NCI-H1436 (cell line): ENCODE data around the gene NYAP1.

Source experiments
- DNase-seq: peaks from one replicate; lab custom pipeline; 2025; lab: John Stamatoyannopoulos, UW

NYAP1 gene

DNA sequence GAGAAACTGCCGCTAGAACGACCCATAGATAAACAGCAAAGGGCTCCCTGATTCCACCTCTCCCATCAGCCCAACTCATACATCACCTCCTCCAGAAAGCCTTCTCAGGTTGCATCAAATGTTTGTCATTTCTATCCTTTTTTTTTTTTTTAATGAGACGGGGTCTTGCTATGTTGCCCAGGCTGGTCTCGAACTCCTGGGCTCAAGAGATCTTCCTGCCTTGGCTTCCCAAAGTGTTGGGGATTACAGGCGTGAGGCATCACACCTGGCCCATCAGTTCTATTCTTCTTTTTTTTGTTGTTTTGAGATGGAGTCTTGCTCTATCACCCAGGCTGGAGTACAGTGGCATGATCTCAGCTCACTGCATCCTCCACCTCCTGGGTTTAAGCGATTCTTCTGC, 26.7 kb upstream of the NYAP1 start:
- DNase-seq, result no peak

DNA sequence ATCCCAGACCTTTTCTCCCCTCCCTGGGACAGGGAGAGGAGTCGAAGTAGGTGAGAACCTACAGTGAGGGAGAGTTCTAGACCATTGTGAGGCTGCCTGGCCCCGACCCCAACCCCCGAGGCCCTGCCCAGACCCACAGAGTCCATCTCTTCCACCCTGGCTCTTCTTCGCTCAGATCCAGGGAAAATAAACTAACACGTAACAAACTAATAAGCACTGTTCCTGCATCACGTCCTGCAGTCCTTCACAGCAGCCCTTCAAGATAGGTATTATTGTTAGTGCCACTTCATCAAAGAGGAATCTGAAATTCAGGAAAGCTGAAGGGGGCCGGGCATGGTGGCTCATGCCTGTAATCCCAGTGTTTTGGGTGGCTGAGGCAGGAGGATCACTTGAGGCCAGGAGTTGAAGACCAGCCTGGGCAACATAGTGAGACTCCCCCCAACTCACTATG, 19.5 kb upstream of the NYAP1 start, which contains the start of gene SPACDR:
Gene SPACDR, minus strand, starts transcription at position 51 of the 451 bp plus-strand sequence. CDS start 235 bp downstream, outside the sequence.
- DNase-seq, result no peak

DNA sequence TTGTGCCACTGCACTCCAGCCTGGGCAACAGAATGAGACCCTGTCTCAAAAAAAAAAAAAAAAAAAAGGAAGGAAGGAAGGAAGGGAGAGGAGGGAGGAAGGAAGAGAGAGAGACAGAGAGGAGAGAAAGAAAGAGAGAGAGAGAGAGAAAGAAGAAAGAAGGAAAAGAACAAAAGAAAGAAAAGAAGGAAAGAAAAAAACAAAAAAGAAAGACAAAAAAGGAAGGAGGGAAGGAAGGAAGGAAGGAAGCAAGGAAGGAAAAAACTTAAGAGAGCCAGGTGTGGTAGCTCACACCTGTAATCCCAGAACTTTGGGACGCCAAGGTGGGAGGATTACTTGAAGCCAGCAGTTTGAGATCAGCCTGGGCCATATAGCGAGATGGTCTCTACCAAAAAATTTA, 18.9 kb upstream of the NYAP1 start:
- no peak for DNase-seq

DNA sequence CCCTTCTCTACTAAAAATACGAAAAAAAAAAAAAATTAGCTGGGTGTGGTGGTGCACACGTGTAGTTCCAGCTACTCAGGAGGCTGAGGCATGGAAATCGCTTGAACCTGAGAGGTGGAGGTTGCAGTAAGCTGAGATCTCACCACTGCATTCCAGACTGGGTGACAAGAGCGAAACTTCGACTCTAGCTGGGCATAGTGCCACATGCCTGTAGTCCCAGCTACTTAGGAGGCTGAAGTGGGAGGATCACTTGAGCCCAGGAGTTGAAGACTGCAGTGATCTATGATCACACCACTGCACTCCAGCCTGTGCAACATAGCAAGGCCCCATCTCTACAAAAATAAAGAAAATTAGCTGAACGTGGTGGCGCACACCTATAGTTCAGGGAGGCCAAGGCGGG, 18.4 kb upstream of the NYAP1 start:
- DNase-seq, result no peak

DNA sequence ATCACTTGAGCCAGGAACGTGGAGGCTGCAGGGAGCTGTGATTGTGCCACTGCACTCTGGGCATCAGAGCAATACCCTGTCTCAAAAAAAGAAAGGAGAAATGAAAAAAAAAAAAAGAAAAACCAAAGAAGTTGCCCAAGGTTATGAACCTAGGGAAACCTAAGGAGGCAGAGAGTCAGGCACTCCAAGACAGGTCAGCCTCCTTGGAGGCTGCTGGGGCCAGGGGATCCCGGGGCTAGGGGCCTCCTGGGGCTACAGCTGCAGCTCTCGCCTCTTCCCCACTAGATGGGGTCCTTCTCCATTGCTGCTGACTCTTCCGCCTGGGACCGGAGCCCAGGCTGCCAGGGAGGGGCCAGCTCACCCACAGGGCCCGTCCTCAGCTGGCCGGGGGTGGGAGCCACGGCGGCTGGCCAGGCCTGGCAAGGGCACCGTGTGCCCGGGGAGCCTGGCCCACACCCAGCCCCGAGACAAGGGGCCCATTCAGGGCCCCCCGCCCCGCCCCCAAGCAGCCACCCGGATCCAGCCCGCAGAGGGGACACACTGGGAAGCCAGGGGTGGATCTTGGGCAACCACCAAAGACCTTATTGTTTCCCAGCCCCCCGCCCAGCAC, 17.9 kb upstream of the NYAP1 start:
- peak; percentile 47 for DNase-seq

DNA sequence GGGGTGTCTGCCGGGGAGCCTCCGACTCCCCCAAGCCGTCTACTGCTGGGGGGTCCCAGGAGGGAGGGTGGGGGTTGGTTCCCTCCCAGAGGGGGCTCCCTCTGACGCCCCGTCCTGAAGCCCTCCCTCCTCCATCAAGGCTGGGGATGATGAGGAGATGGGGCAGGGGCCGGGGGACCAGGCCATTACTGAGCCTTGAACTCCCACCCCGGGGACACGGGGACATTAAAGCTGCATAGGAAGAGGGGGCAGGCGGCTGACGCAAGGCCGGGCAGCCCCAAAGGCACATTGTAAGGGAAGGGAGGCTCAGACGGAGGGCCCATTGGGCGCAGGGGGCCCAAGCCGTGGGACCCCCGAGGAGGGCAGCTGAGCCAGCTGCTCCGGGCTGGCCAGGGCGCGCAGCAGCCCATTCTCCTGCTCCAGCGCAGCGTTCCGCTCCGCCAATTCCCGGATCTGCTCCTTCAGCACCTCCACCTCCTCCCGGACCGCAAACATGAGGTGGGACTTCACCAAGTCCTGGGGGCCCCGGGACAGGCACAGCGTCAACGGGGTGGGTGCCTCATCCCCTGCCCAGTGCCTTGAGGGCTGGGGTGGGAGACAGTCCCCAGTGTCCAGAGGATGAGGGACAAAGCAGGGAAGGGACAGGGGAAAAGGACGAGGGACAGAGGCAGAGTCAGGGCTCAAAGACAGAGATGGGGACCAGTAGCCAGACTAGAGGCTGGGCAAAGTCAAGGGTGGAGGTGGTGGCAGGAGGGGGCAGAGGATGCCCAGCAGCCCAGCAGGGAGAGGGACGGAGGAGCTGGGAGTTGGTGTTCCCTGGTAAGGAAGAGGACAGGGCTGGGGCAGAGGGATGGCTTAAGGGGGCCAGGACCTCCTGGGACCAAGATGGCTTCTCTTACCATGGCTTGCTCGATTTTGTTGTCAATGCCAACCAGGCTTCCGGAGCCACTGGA, 16.8 kb upstream of the NYAP1 start:
- DNase-seq, result no peak

DNA sequence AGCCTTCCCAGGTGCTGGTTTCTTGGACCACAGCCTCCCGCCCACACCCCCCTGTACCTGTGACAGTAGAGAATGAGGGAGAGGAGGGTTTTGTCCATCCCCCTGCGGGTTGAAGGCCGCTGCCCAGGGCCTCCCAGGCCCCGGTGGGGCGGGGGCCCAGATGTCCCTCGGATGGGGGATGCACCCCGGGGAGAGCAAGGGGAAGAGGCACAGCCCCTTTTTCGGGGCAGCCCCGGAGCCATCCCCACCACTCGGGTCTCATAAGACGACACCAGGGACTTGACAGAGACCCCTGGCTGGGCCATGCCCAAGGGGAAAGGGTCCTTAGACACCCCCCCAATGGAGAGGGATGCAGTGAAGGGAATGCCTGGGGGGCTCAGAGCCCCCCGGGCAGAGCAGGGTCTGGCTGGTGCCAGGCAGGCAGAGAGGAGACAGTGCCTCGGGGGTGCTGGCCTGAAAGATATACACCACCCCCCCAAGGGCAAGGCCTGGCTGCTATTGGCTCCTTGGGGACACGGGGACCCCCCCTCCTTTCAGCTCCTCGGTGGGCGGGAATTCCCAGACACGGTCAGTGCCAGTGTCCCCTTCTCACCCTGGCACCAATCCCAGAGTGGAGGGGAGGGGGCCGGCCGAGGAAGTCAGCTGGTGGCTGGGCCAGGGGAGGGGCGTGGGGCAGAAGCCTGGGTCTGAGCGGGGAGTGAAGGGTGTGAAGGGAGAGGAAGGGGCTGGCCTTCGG, 15.9 kb upstream of the NYAP1 start:
- no peak for DNase-seq

DNA sequence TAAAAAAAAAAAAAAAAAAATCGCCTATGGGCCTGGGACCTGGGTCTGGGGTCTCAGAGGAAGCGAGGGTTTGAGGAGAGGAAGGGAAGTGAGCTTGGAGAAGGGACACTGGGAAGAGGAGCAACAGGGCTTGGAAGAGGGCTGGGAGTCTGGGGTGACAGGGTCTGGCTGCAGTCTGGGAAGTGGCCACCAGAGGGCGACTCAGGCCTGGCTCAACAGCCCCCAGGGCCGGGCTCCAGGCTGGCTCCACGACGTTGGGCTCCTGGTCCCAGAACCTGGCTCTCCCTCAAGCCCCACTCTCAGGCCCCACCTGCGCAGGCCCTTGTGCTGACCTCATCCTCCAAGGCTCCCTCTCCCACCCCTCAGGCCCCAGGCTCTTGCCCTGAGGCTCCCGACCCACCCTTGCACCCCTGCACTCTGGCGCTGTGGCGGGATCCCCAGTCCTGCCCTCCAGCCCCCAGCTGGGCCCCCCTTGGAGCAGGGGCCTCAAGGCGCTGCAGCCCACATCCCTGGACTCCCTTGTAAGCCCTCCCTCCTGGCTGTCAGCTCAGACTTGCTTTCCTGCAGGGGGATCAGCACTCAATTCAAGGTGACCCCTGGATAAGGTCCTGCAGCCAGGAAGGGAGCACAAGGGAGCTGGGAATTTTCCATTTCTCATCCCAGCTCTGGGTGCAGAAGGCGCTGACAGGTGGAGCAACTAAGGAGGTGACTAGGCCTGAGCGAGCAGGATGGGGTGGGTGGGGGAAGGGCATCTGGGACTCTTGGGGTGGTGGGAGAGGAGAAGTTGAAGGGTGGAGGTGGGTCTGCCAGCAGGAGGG, 14.3 kb upstream of the NYAP1 start:
- DNase-seq, result peak; percentile 67

DNA sequence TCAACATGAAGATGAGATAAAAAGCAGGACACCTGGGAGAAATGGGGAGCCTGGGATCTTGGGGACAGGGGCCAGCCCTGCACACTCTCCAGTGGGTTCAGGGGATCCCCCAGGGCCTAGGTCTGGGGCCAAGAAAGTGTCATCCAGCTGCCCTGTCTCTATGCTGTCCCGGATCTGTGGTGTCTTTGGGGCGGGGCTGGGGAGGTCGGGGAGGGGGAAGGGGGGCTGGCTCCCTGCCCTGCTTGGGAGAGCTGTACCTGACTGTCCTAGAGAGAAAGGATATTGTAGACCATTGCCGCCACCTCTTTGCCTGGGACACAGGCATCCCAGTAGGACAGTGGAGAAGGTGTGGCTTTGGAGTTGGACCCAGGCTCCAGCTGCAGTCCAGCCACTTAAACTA, 12.7 kb upstream of the NYAP1 start:
- DNase-seq, result no peak

DNA sequence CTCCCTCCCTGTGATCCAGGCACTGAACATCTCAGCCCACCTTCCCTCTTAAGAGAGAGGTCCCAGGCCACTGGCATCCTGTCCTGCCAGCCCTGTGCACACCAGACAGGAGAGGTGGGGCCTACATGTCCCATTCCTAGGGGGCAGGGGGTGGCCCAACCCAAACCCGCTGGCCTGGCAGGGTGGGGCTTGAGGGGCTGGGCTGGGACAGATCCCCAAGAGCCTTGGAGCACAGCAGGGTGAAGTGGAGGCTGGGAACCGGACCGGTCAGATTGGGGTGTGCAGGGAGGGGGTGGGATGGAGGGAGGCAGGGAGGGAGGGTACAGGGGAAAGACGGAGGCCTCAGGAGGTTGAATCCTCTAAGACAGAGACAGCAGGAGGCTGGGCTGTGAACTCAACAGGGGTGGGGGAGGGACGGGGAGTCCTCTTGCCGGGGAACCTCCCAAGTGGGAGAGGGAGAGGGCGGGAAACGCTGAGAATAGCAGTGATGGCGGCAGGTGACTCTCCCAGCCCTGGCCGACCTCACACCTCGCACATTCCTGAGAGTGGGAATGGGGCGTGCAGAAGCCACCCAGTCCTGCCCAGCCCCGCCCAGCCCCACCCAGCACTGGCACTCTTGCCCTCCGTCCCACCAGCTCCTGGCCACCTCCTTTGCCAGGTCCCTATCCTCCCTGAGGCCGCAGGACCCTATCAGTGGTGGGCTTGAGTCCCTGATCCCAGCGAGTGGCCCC, 11.4 kb upstream of the NYAP1 start:
- DNase-seq, result no peak

DNA sequence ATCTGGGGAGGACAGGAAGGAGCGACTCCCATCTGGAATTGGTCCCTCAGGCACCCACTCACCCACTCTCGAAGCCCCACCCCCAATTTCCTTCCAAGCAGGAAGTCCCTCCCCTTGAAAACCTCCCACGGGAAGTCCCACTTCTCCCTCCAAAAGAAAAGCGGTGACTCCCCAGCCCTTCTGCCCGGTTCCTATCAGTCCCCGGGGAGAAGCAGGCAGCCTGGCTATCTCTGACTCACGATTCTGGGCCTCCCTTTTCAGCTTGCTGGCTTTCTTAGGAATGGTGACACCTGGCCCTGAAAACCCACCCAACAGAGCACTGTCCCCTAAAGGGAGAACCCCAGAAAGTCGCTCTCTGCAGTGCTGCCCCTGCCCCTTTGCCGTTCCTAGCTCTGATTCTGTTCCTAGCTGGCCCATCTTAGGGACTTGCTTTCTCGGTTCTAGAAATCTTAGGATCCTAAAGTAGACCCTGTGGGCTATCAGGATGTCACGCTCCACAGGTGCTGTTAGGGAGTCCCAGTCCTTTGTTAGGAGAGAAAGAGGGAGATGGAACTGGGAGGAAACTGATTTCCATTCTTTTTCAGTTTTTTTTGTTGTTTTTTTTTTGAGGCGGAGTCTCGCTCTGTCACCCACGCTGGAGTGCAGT, 10.8 kb upstream of the NYAP1 start:
- DNase-seq, result peak; percentile 34

DNA sequence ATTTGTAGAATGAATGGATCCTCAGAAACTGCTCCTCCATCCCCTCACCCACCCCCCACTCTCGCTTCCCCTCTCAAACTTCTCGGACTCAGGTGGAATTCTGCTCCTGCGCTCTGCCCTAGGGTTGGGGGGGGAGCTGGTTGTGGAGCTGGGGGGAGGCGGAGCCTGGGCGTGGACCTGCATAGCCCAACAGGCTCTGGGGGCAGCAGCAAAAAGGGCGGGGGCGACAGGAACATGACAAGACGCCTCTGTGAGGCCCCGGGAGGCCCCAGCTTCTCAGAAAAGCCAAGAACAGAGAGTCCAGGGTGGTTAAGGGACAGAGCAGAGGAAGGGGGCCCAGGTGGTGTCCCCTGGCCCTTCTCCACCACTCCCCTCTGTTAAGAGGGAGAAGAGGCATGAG, 8.2 kb upstream of the NYAP1 start:
- no peak for DNase-seq

DNA sequence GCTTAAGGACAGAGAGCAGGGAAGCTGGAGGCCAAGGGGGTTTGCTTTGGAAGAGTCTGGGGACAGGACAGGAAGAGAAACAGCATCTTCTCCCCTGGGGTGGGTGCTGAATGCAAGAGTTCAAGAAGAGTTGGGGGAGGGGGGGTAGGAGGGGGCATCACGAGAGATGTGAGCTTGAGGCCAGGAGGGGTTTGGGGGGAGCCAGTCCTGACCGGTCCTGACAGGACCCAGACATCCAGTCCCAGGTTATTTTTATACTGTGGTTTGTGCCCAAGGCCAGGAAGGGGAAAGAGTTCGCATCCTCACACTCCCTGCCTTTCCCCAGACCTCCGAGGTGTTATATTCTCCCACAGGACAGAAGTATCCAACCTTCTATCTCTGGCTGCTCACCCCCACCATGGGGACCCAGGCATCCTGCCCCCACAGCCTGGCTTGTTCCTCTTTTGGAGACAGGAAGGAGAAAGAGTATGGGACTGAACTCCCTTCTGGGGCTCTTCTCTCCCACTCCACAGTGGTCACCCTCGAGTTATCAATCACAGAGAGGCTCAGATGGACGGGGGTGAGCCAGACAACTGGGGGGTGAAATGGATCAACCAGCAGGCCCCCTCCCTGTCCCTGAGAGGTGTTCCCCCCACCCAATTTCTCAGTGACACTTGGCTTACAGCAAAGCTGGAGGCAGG, 7.5 kb upstream of the NYAP1 start:
- DNase-seq, result no peak

DNA sequence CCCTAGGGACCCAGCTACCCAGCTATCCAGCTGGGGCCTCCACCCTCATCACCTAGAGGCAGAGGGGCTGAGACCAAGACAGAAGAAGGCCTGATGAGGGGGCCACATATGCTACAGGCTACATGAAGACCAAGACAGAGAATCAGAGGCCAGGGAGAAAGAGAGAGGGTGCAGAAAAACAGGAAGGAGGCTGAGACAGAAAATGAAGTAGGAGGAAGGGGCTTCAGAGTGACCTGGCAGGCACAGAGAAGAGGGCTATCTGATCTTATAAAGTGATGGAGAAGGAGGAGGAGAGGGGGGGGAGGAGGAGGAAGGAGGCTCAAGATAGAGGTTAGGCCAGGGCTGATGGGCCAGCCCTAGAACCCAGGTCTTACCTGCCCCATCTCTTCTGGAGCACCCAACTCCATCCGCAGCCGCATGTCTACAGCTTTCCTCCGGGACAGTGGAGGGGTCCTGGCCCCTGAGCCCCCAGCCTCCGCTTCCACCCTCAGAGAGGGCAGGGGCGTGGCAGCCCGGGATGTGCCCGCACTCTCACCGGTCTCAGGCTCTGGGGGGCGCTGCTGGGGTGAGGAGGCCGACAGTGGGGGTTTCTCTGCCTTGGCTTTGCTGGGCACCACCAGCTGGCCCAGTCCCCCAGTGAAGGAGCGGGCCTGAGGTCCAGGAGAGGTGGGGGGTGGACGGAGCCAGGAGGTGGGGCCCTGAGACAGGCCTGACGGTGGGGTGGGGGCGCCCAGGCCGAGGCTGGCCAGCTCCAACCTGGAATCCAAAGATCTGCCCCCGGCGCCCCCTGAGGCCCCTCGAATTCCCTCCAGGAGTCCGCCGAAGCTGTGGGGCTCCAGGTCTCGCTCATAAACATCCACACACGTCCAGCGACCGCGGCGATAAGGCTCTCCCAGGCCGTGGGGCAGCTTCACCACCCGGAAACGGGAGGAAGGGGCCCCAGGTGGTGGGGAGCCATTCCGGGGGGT, 6.5 kb upstream of the NYAP1 start:
- DNase-seq, result no peak

DNA sequence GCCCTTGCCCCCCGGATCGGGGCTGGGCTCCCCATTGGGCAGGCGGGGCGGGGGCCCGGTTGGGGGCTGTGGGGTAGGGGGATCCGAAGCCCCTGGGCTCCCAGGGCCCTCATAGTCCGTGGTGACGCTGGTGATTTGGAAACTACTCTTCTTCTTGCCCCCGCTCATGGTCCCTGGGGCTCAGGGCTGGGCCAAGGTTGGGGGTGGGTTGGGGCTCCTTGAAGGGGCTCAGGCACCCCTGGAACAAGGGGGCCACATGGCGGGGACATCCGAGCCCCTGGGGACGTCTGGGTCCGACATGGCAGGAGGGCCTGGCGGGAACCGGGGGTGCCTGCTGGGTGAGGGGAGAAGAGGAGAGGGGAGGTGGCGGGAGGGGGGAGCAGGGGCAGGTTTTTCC, 5.9 kb upstream of the NYAP1 start:
- no peak for DNase-seq

DNA sequence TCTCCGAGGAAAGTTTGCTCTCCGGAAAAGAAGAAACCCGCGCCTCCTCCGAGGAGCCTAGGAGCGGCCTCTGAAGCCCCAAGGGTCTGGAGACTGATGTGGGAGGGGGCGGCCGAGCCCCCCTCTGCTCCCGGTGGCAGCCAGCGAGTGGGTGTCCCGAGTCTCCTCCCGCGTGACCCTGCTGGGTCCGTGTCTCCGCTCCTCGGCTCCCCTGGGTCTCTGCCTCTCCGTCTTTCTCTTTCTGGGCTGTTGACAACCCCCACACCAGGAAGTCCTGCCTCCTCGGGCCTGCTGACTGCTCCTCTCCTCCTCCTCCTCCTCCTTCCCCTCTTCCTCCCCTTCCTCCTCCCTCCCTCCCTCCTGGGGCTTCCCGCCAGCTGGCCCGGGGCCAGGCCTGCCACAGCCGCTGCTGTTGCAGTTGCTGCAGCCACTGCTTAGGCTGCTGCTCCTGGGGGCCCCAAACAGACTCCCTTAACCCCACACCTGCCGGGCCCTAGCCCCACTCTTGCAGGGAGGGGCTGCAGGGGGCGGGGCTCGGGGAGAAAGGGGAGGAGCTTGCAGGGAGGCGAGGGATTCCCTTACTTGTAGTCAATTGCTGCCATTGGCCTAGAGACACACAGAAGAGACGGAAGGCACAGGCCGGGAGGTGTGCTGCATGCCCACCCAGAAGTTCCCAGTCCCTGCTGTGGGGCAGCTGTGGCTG, 4.6 kb upstream of the NYAP1 start, which contains the start of gene TSC22D4:
Gene TSC22D4, minus strand, starts transcription at position 257 of the 703 bp plus-strand sequence. CDS start 1,176 bp downstream, outside the sequence.
- peak; percentile 79 for DNase-seq

DNA sequence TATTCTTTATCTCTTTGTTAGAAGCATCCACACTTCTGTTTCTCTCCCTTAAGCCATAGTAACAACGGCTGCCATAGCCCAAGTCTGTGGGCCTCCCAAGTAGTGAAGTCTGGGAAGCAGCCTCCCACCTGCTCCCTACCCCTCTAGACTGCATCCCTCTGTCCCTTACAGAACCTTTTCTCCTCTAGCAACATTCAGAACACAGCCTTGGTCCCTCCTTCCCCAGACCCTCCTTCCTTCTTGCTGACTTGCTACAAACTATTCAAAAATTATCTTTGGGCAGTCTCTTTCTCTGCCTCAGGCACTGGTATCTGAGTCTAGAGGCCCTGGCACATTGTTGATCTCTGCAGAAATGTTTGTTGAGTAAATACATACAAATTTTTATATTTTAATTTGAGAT, 2.3 kb upstream of the NYAP1 start:
- DNase-seq, result no peak

DNA sequence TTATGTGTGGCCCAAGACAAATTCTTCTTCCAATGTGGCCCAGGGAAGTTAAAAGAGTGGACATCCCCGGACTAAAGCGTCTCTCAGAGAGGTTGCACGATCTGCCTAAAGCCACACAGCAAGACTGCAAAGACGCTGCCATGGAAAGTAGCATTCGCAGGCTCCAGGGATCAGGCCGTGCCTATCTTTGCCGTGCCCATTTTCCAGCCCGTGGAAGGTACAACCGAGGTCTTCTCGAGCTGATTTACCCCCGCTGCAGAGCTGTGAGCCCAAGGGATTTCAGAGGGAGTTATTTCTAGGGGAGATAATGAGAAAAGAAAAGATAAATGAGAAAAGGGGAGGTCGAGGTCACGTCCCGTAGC, 1.0 kb upstream of the NYAP1 start:
- DNase-seq, result no peak
